Gastroesophageal sphincter (tissue), 4 donors: ENCODE results near the gene WDR82. TPM values are rescaled to one million over a fixed set of nuclear protein-coding genes. Genes with fewer than 3 reads are reported as not detected.

Experiments
- ATAC-seq: fragments of 150-250 bp; one replicate; pipeline ENCODE4 v1.9.1; 2016; ENCODE audit warnings: mild to moderate bottlenecking, moderate library complexity
- H3K27ac ChIP-seq, 4 donors: fragments of 200-600 bp; sonication (generic) in 3 of 4; 1 replicate in 3 of 4; 2 replicates in 1 of 4; pipeline ENCODE4 v1.5.1; 2016 to 2019
- H3K27me3 ChIP-seq: fragments of 200-600 bp; sonication (generic); one replicate; pipeline ENCODE4 v1.5.1; 2019
- H3K36me3 ChIP-seq, 2 donors: fragments of 200-600 bp; sonication (generic); one replicate each; pipeline ENCODE4 v1.5.1; 2019; ENCODE audit warnings: control low read depth in 1 of 2
- H3K4me1 ChIP-seq, 3 donors: fragments of 200-600 bp; sonication (generic); 1 replicate in 2 of 3; 2 replicates in 1 of 3; pipeline ENCODE4 v1.5.1; 2016 to 2019; ENCODE audit warnings: control low read depth in 2 of 3
- H3K4me3 ChIP-seq, 2 donors: fragments of 200-600 bp; sonication (generic); one replicate each; pipeline ENCODE4 v1.5.1; 2019; ENCODE audit warnings: mild to moderate bottlenecking in 1 of 2, moderate library complexity in 1 of 2
- H3K9me3 ChIP-seq, 3 donors: fragments of 200-600 bp; sonication (generic); one replicate each; pipeline ENCODE4 v1.5.1; 2017 to 2019; ENCODE audit warnings: control low read depth in 2 of 3
- CTCF ChIP-seq, 4 experiments: fragments of 200-600 bp in 2 of 4; fragments of 450-650 bp in 2 of 4; sonication (generic) in 1 of 4; IDR thresholded peaks; one replicate each; pipeline ENCODE4 v1.5.1; 2017 to 2019; ENCODE audit warnings: antibody characterized with exemption in 4 of 4, mild to moderate bottlenecking in 2 of 4, moderate library complexity in 2 of 4
- EP300 ChIP-seq: sonication (generic); formaldehyde crosslinking; IDR thresholded peaks from one replicate; pipeline ENCODE4 v1.6.1; 2017; ENCODE audit warnings: antibody characterized with exemption, mild to moderate bottlenecking
- POLR2A ChIP-seq, 2 donors: fragments of 450-650 bp; IDR thresholded peaks; one replicate each; pipeline ENCODE4 v1.6.1; 2017; ENCODE audit warnings: antibody characterized with exemption in 2 of 2, mild to moderate bottlenecking in 2 of 2, moderate library complexity in 1 of 2
- POLR2AphosphoS5 ChIP-seq: sonication (generic); formaldehyde crosslinking; IDR thresholded peaks from one replicate; pipeline ENCODE4 v1.6.1; 2017; ENCODE audit warnings: antibody characterized with exemption
- WGBS, 2 donors: methylation state at CpG; one replicate each; pipeline ENCODE4 v1.1.5; 2018; ENCODE audit warnings: low coverage in 1 of 2; 5-methylcytosine and 5-hydroxymethylcytosine counted together
- total RNA-seq, 4 donors: library from RNA; depleted of rRNA; stranded (reverse); fragments of >200 nt; gene quantifications; one replicate each; pipeline ENCODE4 v1.1.0, GENCODE V29; 2016

The WDR82 gene
- total RNA-seq, 4 donors from 2014 or later = 63.7 to 92.0 (median 86.7) TPM

- no peak for TF ChIP-seq EP300
- TF ChIP-seq POLR2A (IDR thresholded peaks at IDR 0.05) = no peak
- no peak for TF ChIP-seq POLR2AphosphoS5
- no peak for TF ChIP-seq CTCF (IDR thresholded peaks at IDR 0.05)
- peaks cover 0 to 9% of the 10 kb centered on the region in 2 donors for H3K36me3 ChIP-seq
- no peak overlapping the region for H3K4me3 ChIP-seq
- H3K27ac ChIP-seq = no peak overlapping the region
- no peak for ATAC-seq
- H3K27me3 ChIP-seq = no peaks in the 10 kb centered on the region
- H3K4me1 ChIP-seq = peaks cover 0 to 17% (median 0%) of the 10 kb centered on the region in 3 donors
- no peaks in the 10 kb centered on the region for H3K9me3 ChIP-seq
- WGBS, 2 donors = 67 to 80% methylated on average over 1 to 2 of the region's 9 CpGs
Measured at GRCh38 chr3:52310861-52311575, 32.6 kb upstream of the WDR82 start.

- 71% methylated on average over 1 of the region's 1 CpG; no CpG with 5 or more reads in 1 of the 2 donors for WGBS, 2 donors
- no peak overlapping the region for H3K27ac ChIP-seq
- TF ChIP-seq CTCF (IDR thresholded peaks at IDR 0.05) (no peak), EP300 (no peak), POLR2A (IDR thresholded peaks at IDR 0.05) (no peak), POLR2AphosphoS5 (no peak)
Measured at GRCh38 chr3:52308308-52308707, 29.9 kb upstream of the WDR82 start.

GRCh38 chr3:52306978-52307377 lies 28.5 kb upstream of the WDR82 start:
- Histone ChIP-seq H3K27me3 (no peaks in the 10 kb centered on the region), H3K4me1 (no peaks in the 10 kb centered on the region), H3K4me3 (no peak overlapping the region), H3K27ac (no peak overlapping the region), H3K36me3 (peaks cover 0 to 17% of the 10 kb centered on the region in 2 donors), H3K9me3 (no peaks in the 10 kb centered on the region)
- WGBS, 2 donors = 100% methylated on average over 2 of the region's 4 CpGs; no CpG with 5 or more reads in 1 of the 2 donors
- TF ChIP-seq POLR2AphosphoS5 (no peak), POLR2A (IDR thresholded peaks at IDR 0.05) (no peak), CTCF (IDR thresholded peaks at IDR 0.05) (no peak), EP300 (no peak)
- ATAC-seq = no peak

More at GRCh38 chr3:52308308-52308707, 29.9 kb upstream of the WDR82 start:
- Histone ChIP-seq H3K9me3 (no peaks in the 10 kb centered on the region), H3K4me1 (peaks cover 0 to 3% (median 0%) of the 10 kb centered on the region in 3 donors), H3K27me3 (no peaks in the 10 kb centered on the region), H3K4me3 (no peak overlapping the region), H3K36me3 (peaks cover 0 to 17% of the 10 kb centered on the region in 2 donors)
- ATAC-seq = no peak

GRCh38 chr3:52305926-52306325 lies 27.5 kb upstream of the WDR82 start:
- ATAC-seq = no peak
- no peaks in the 10 kb centered on the region for H3K4me1 ChIP-seq
- no peak overlapping the region for H3K27ac ChIP-seq
- no peak overlapping the region for H3K4me3 ChIP-seq
- H3K9me3 ChIP-seq = no peaks in the 10 kb centered on the region
- no peaks in the 10 kb centered on the region for H3K27me3 ChIP-seq
- H3K36me3 ChIP-seq = peaks cover 0 to 17% of the 10 kb centered on the region in 2 donors
- TF ChIP-seq POLR2A (IDR thresholded peaks at IDR 0.05) (no peak), CTCF (IDR thresholded peaks at IDR 0.05) (no peak), EP300 (no peak), POLR2AphosphoS5 (no peak)
- WGBS, 2 donors = 94% methylated on average over 3 to 5 of the region's 5 CpGs

GRCh38 chr3:52303811-52304210 lies 25.4 kb upstream of the WDR82 start:
- no CpG with 5 or more reads among the region's 2 CpGs for WGBS, 2 donors
- no peak for TF ChIP-seq EP300
- no peak for TF ChIP-seq POLR2A (IDR thresholded peaks at IDR 0.05)
- TF ChIP-seq POLR2AphosphoS5 = no peak
- no peak for TF ChIP-seq CTCF (IDR thresholded peaks at IDR 0.05)

More at GRCh38 chr3:52303811-52304210, 25.4 kb upstream of the WDR82 start:
- no peak overlapping the region for H3K27ac ChIP-seq
- H3K4me3 ChIP-seq = no peak overlapping the region
- no peaks in the 10 kb centered on the region for H3K9me3 ChIP-seq
- no peak for ATAC-seq
- H3K4me1 ChIP-seq = peaks cover 0 to under 1% (median 0%) of the 10 kb centered on the region in 3 donors
- H3K36me3 ChIP-seq = peaks cover 0 to 9% of the 10 kb centered on the region in 2 donors
- no peaks in the 10 kb centered on the region for H3K27me3 ChIP-seq
